ENCODE results near the gene NPIPB2. TPM values are rescaled to one million over a fixed set of nuclear protein-coding genes. Genes with fewer than 3 reads are reported as not detected.

NPIPB2 gene
- polyA plus RNA-seq, 2 of the 4 experiments (the other 2 are of a cell fraction): 2.7 to 6.6 TPM

- no peak overlapping the region for H3K4me2 ChIP-seq
- ChIA-PET POLR2A (no interaction called here), CTCF (interaction anchor here (1.5 kb wide), 1 partner anchor 18 kb away, joined by 4 read pairs; no protein-coding TSS in a partner anchor)
- H3K27ac ChIP-seq: no peak overlapping the region
- H3K4me1 ChIP-seq: peaks cover 7% of the 10 kb centered on the region; the same call in 1 of the 3 replicates
- DNase-seq (ENCODE audit: low read depth in 1 of 2, low spot score in 1 of 2): no peak
- 92% methylated on average over 2 of the region's 2 CpGs for WGBS (ENCODE audit: missing lambda C conversion rate)
- ATAC-seq: no peak
- no peak for TF ChIP-seq HOXB13 (CRISPR knock-in tag; IDR thresholded peaks at IDR 0.05; ENCODE audit: low read depth)
- TF ChIP-seq ELK1 (IDR thresholded peaks at IDR 0.05; ENCODE audit: low read depth, low read length): no peak
- no peaks in the 10 kb centered on the region for H3K9me3 ChIP-seq
- H3K4me3 ChIP-seq: no peak overlapping the region
- FAIRE-seq: no peak
Observed at GRCh38 chr16:11893571-11893970, 48.3 kb downstream of the NPIPB2 start.

GRCh38 chr16:11892761-11893160 lies 49.1 kb downstream of the NPIPB2 start:
- WGBS (ENCODE audit: missing lambda C conversion rate): 89% methylated on average over 4 of the region's 4 CpGs
- TF ChIP-seq RCOR1 (IDR thresholded peaks at IDR 0.05; ENCODE audit: low read depth, low read length) (no peak), GATA3 (IDR thresholded peaks at IDR 0.05; ENCODE audit: borderline replicate concordance) (no peak), JUNB (IDR thresholded peaks at IDR 0.05) (no peak), HOXB13 (CRISPR knock-in tag; IDR thresholded peaks at IDR 0.05; ENCODE audit: low read depth) (no peak), EHF (CRISPR knock-in tag; IDR thresholded peaks at IDR 0.05) (no peak), MAFK (IDR thresholded peaks at IDR 0.05; ENCODE audit: partially characterized antibody) (no peak), ZFP36 (IDR thresholded peaks at IDR 0.05; ENCODE audit: borderline replicate concordance, partially characterized antibody) (no peak), MAZ (IDR thresholded peaks at IDR 0.05; ENCODE audit: borderline replicate concordance, low read depth, low read length) (no peak), E2F6 (IDR thresholded peaks at IDR 0.05; ENCODE audit: borderline replicate concordance, low read depth) (no peak), BCL3 (IDR thresholded peaks at IDR 0.05) (no peak), MAX (IDR thresholded peaks at IDR 0.05) (no peak), RFX5 (IDR thresholded peaks at IDR 0.05) (no peak), RAD21 (conservative IDR thresholded peaks at IDR 0.05 in 1 of 2, IDR thresholded peaks at IDR 0.05 in 1 of 2) (no peak), ZSCAN20 (CRISPR knock-in tag; IDR thresholded peaks at IDR 0.05) (no peak), POLR2A (IDR thresholded peaks at IDR 0.05; ENCODE audit: low read length) (no peak), CTCF (IDR thresholded peaks at IDR 0.05) (no peak), ZC3H11A (IDR thresholded peaks at IDR 0.05) (no peak), BHLHE40 (IDR thresholded peaks at IDR 0.05; ENCODE audit: low read depth, low read length) (no peak), CHD2 (IDR thresholded peaks at IDR 0.05; ENCODE audit: low read length, partially characterized antibody) (no peak)
- DNase-seq (ENCODE audit: low read depth in 1 of 2, low spot score in 1 of 2) (no peak), FAIRE-seq (no peak), ATAC-seq (no peak)
- ChIA-PET POLR2A (no interaction called here), CTCF (no interaction called here)
- H3K27ac ChIP-seq: no peak overlapping the region
- H3K4me3 ChIP-seq: no peak overlapping the region
- H3K4me1 ChIP-seq: peaks cover 7% of the 10 kb centered on the region; the same call in 1 of the 3 replicates
- H3K9me3 ChIP-seq: no peaks in the 10 kb centered on the region
- no peak overlapping the region for H3K4me2 ChIP-seq
